ENCODE data around the gene PRKN. TPM values are rescaled to one million over a fixed set of nuclear protein-coding genes. Genes with fewer than 3 reads are reported as not detected.

The PRKN gene
- total and polyA plus RNA-seq, 5 experiments from 2014 or later: 2.2 to 5.6 (median 3.5) TPM

GRCh38 chr6:162271922-162272321, 455.6 kb downstream of the PRKN start:
- Mint-ChIP-seq H3K9me3 (peaks cover 0 to 5% (median 0%) of the 10 kb centered on the region in 9 donors), H3K4me3 (no peak overlapping the region), H3K27ac (no peak overlapping the region), H3K4me1 (no peaks in the 10 kb centered on the region), H3K36me3 (peaks cover 3 to 5% (median 3%) of the 10 kb centered on the region in 3 donors), H3K27me3 (no peaks in the 10 kb centered on the region)
- DNase-seq: no peak
- no peak for ATAC-seq
- POLR2A ChIA-PET: no interaction called here

- H3K36me3 Mint-ChIP-seq: peaks cover under 1 to 3% (median 3%) of the 10 kb centered on the region in 3 donors
- H3K27ac Mint-ChIP-seq: no peak overlapping the region
- no peak for DNase-seq
- H3K9me3 Mint-ChIP-seq: peaks cover 0 to 5% (median 0%) of the 10 kb centered on the region in 9 donors
- POLR2A ChIA-PET: no interaction called here
- H3K4me3 Mint-ChIP-seq: no peak overlapping the region
- H3K4me1 Mint-ChIP-seq: no peaks in the 10 kb centered on the region
- H3K27me3 Mint-ChIP-seq: no peaks in the 10 kb centered on the region
- no peak for ATAC-seq
Observed at GRCh38 chr6:162270966-162271365, 456.6 kb downstream of the PRKN start.

GRCh38 chr6:162267641-162268040, 459.9 kb downstream of the PRKN start:
- Mint-ChIP-seq H3K36me3 (peaks cover 6 to 13% (median 11%) of the 10 kb centered on the region in 3 donors), H3K9me3 (peaks cover 0 to 17% (median 9%) of the 10 kb centered on the region in 9 donors), H3K4me3 (no peak overlapping the region), H3K27me3 (no peaks in the 10 kb centered on the region), H3K4me1 (peaks cover 0 to 2% (median 0%) of the 10 kb centered on the region in 4 donors), H3K27ac (no peak overlapping the region)
- DNase-seq (no peak), ATAC-seq (no peak)
- POLR2A ChIA-PET: no interaction called here

- POLR2A ChIA-PET: no interaction called here
- Mint-ChIP-seq H3K4me3 (no peak overlapping the region), H3K27me3 (no peaks in the 10 kb centered on the region), H3K27ac (no peak overlapping the region), H3K9me3 (peaks cover 0 to 20% (median 9%) of the 10 kb centered on the region in 9 donors), H3K4me1 (peaks cover 0 to 2% (median 0%) of the 10 kb centered on the region in 4 donors), H3K36me3 (peaks cover 9 to 18% (median 13%) of the 10 kb centered on the region in 3 donors)
- DNase-seq: no peak
- no peak for ATAC-seq
Observed at GRCh38 chr6:162267126-162267525, 460.4 kb downstream of the PRKN start.

DNA sequence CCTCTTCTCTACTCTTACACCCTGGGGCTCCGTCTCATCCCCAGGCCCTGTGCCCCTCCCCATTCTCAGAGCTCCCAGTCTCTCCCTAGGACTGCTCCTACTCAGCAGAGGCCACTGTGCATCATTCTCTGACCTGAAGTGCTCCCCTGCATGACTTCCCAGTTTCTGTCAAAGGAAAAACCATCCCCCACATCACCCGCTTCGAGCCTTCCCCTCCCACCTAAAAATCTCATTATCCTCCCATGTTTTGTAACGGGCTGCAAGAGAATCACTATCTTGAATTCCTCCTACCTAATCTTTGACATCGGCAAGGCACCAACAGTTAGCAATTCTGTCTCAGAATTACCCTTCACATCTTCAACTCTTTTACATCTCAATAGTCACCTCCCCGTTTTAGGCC, 463.0 kb downstream of the PRKN start:
- Mint-ChIP-seq H3K4me3 (no peak overlapping the region), H3K27ac (no peak overlapping the region), H3K27me3 (no peaks in the 10 kb centered on the region), H3K4me1 (peaks cover 0 to 2% (median 0%) of the 10 kb centered on the region in 4 donors), H3K36me3 (peaks cover 19 to 26% (median 23%) of the 10 kb centered on the region in 3 donors), H3K9me3 (peaks cover 0 to 24% (median 9%) of the 10 kb centered on the region in 9 donors)
- ATAC-seq: no peak
- POLR2A ChIA-PET: no interaction called here
- DNase-seq: no peak

GRCh38 chr6:162262466-162263196, 464.9 kb downstream of the PRKN start:
- Mint-ChIP-seq H3K27me3 (no peaks in the 10 kb centered on the region), H3K9me3 (peaks cover 0 to 37% (median 9%) of the 10 kb centered on the region in 9 donors), H3K27ac (no peak overlapping the region), H3K36me3 (peaks cover 28 to 35% (median 33%) of the 10 kb centered on the region in 3 donors), H3K4me1 (peaks cover 0 to 2% (median 0%) of the 10 kb centered on the region in 4 donors), H3K4me3 (no peak overlapping the region)
- DNase-seq (no peak), ATAC-seq (no peak)
- POLR2A ChIA-PET: no interaction called here

- H3K36me3 Mint-ChIP-seq: peaks cover 30 to 40% (median 39%) of the 10 kb centered on the region in 3 donors
- peaks cover 0 to 41% (median 9%) of the 10 kb centered on the region in 9 donors for H3K9me3 Mint-ChIP-seq
- H3K27me3 Mint-ChIP-seq: no peaks in the 10 kb centered on the region
- H3K4me1 Mint-ChIP-seq: peaks cover 0 to 2% (median 0%) of the 10 kb centered on the region in 4 donors
- no peak for ATAC-seq
- POLR2A ChIA-PET: no interaction called here
- H3K4me3 Mint-ChIP-seq: no peak overlapping the region
- no peak overlapping the region for H3K27ac Mint-ChIP-seq
- DNase-seq: no peak
Observed at GRCh38 chr6:162261598-162261997, 466.0 kb downstream of the PRKN start.

DNA sequence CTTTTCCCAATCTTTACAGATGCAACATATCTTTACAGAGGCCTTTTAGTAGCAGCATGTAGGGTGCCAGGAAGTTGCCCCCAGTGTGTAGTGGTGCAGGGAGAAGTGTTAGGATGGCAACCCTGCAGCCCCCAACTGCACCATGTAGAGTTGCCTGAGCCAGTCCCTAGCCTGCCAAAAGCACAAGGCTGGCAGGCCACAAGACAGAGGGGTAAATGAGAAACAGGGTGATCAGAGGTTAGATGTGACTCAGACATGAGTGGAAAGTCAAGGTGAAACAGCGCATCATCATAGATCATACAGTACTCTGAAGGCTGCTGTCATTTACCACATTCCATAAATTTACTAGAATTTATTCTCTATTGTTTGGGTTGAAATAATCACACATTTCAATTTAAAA, 467.5 kb downstream of the PRKN start:
- ATAC-seq: no peak
- no peak overlapping the region for H3K27ac Mint-ChIP-seq
- peaks cover 0 to 2% (median 0%) of the 10 kb centered on the region in 4 donors for H3K4me1 Mint-ChIP-seq
- H3K4me3 Mint-ChIP-seq: no peak overlapping the region
- POLR2A ChIA-PET: no interaction called here
- peaks cover 30 to 43% (median 40%) of the 10 kb centered on the region in 3 donors for H3K36me3 Mint-ChIP-seq
- H3K9me3 Mint-ChIP-seq: peaks cover 0 to 43% (median 5%) of the 10 kb centered on the region in 9 donors
- no peak for DNase-seq
- H3K27me3 Mint-ChIP-seq: no peaks in the 10 kb centered on the region

DNA sequence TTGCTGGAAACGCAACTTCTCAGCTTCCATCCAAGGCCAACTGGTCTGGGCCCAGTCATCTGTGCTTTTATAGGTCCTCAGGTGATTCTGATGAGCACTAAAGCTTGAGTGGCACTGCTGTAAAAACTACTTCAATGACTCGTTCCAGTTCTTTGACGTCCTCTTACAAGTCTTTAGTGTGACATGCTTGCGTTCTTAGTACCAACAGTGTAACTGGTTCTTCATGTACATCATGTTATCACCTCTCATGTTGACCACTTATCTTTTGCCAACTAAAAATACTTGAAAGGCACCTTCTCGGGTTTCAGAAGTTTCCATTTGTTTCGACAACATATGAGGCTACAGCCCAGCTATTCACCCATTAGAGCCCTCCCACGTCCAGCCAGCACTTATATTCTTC, 468.9 kb downstream of the PRKN start:
- H3K27me3 Mint-ChIP-seq: no peaks in the 10 kb centered on the region
- H3K36me3 Mint-ChIP-seq: peaks cover 28 to 42% (median 40%) of the 10 kb centered on the region in 3 donors
- H3K4me3 Mint-ChIP-seq: no peak overlapping the region
- H3K27ac Mint-ChIP-seq: no peak overlapping the region
- H3K9me3 Mint-ChIP-seq: peaks cover 0 to 37% (median 0%) of the 10 kb centered on the region in 9 donors
- ATAC-seq (no peak), DNase-seq (no peak)
- H3K4me1 Mint-ChIP-seq: no peaks in the 10 kb centered on the region
- POLR2A ChIA-PET: no interaction called here

- DNase-seq (no peak), ATAC-seq (no peak)
- H3K36me3 Mint-ChIP-seq: peaks cover 16 to 34% (median 24%) of the 10 kb centered on the region in 3 donors
- peaks cover 0 to 32% (median 0%) of the 10 kb centered on the region in 9 donors for H3K9me3 Mint-ChIP-seq
- H3K4me3 Mint-ChIP-seq: no peak overlapping the region
- no peaks in the 10 kb centered on the region for H3K4me1 Mint-ChIP-seq
- POLR2A ChIA-PET: no interaction called here
- H3K27me3 Mint-ChIP-seq: no peaks in the 10 kb centered on the region
- no peak overlapping the region for H3K27ac Mint-ChIP-seq
Observed at GRCh38 chr6:162256361-162256760, 471.2 kb downstream of the PRKN start.

DNA sequence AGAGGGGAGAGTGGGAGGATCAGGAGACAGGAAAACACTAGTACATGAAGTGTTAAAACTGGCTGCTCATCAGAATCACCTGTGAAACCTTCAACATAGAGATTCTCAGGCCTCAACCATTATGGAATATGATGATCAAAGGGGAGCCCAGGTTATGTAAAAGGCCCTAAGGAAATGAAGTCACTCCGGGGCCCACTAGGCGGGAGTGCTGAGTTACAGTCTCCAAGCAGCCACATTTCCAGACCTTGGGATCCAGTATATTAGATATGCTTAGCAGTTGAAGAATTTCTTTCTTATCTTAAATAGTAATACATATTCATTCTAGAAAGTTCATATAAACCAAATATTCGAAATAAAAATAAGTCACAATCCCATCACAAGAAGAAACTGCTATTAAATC, 476.3 kb downstream of the PRKN start:
- no peak overlapping the region for H3K4me3 Mint-ChIP-seq
- no peaks in the 10 kb centered on the region for H3K4me1 Mint-ChIP-seq
- peaks cover 0 to 27% (median 0%) of the 10 kb centered on the region in 9 donors for H3K9me3 Mint-ChIP-seq
- H3K27ac Mint-ChIP-seq: no peak overlapping the region
- peaks cover 0 to 9% (median 6%) of the 10 kb centered on the region in 3 donors for H3K36me3 Mint-ChIP-seq
- H3K27me3 Mint-ChIP-seq: no peaks in the 10 kb centered on the region
- no peak for DNase-seq
- no peak for ATAC-seq
- POLR2A ChIA-PET: no interaction called here

DNA sequence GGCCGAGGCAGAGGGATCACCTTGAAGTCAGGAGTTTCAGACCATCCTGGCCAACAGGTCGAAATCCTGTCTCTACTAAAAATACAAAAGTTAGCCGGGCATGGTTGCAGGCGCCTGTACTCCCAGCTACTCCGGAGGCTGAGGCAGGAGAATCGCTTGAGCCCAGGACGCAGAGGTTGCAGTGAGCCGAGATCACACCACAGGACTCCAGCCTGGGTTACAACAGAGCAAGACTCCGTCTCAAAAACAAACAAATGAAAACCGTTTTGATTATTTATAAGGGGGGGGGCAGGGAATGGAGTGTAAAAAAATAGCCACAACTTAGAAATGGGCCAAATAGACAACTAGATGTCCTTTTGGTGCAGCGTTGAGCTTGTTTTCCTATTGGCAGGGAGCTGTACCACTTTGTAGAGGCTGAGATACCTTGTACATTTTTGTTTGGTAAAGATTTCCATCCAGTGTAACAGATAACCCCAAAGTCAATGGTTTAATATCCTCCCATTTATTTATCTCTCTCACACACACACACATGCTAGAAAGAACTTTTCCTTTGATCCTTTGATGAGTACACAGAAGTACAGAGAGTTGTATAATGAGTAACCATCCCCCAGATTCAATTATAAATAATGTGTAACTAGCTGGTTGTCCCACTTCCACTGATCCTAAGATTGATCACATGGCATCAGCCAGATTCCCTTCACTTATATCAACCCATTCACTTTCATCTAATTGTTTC, 477.5 kb downstream of the PRKN start:
- Mint-ChIP-seq H3K27me3 (no peaks in the 10 kb centered on the region), H3K4me1 (no peaks in the 10 kb centered on the region), H3K36me3 (peaks cover 0 to 8% (median 6%) of the 10 kb centered on the region in 3 donors), H3K9me3 (peaks cover 0 to 27% (median 0%) of the 10 kb centered on the region in 9 donors), H3K27ac (no peak overlapping the region), H3K4me3 (no peak overlapping the region)
- DNase-seq: no peak
- no peak for ATAC-seq
- POLR2A ChIA-PET: no interaction called here

- Mint-ChIP-seq H3K4me3 (no peak overlapping the region), H3K9me3 (peaks cover 0 to 13% (median 0%) of the 10 kb centered on the region in 9 donors), H3K27ac (no peak overlapping the region), H3K27me3 (no peaks in the 10 kb centered on the region), H3K4me1 (no peaks in the 10 kb centered on the region), H3K36me3 (peaks cover 0 to 4% (median 0%) of the 10 kb centered on the region in 3 donors)
- ATAC-seq: no peak
- POLR2A ChIA-PET: no interaction called here
- no peak for DNase-seq
Observed at GRCh38 chr6:162245830-162246420, 481.6 kb downstream of the PRKN start.

Measured in naive thymus-derived CD8-positive, alpha-beta T cell (primary cell).